SU-DHL-6 (cell line): ENCODE results near the gene ASB2.

ENCODE experiments used
- CTCF ChIP-seq: fragments of 200-600 bp; sonication (generic); IDR thresholded peaks from one replicate; pipeline ENCODE4 v1.5.1; 2017; ENCODE audit warnings: antibody characterized with exemption, mild to moderate bottlenecking, low read length, moderate library complexity; ENCODE audit not compliant: insufficient read depth, poor library complexity, severe bottlenecking
- EZH2phosphoT487 ChIP-seq: fragments of 200-600 bp; sonication (generic), shearing (Covaris generic); conservative IDR thresholded peaks from 2 replicates; pipeline ENCODE4 v1.6.1; 2018; ENCODE audit warnings: mild to moderate bottlenecking, antibody characterized with exemption, low read length, moderate library complexity, mixed read lengths

- no peak for TF ChIP-seq CTCF
- no peak for TF ChIP-seq EZH2phosphoT487
Measured at GRCh38 chr14:93915800-93916199, 60.6 kb downstream of the ASB2 start.
